Measurements from ENCODE around the gene MYLK. TPM values are rescaled to one million over a fixed set of nuclear protein-coding genes. Genes with fewer than 3 reads are reported as not detected.
"Not testable (repeated sequence)": the region's sequence is repeated elsewhere in the genome, so short reads cannot be mapped to it uniquely, and the experiment has no call there.

MYLK gene
- total RNA-seq, 1 experiment from 2014 or later = 3.1 TPM

- Histone ChIP-seq H3K4me3 (ENCODE audit: insufficient read depth, low read depth, low read length) (no peak overlapping the region), H3K36me3 (replicated peaks; ENCODE audit: control insufficient read depth, insufficient read depth, low read length) (no peaks in the 10 kb centered on the region), H3K27me3 (ENCODE audit: control insufficient read depth, insufficient read depth, low read length) (no peaks in the 10 kb centered on the region)
- DNase-seq = no peak
These were observed 178.4 kb downstream of the MYLK start for GRCh38 chr3:123705488-123706285.

GRCh38 chr3:123703663-123704062 lies 180.5 kb downstream of the MYLK start:
- not testable (repeated sequence) for H3K36me3 ChIP-seq (replicated peaks; ENCODE audit: control insufficient read depth, insufficient read depth, low read length); H3K27me3 ChIP-seq (ENCODE audit: control insufficient read depth, insufficient read depth, low read length); DNase-seq; H3K4me3 ChIP-seq (ENCODE audit: insufficient read depth, low read depth, low read length)

- no peaks in the 10 kb centered on the region for H3K36me3 ChIP-seq (replicated peaks; ENCODE audit: control insufficient read depth, insufficient read depth, low read length)
- H3K4me3 ChIP-seq (ENCODE audit: insufficient read depth, low read depth, low read length) = no peak overlapping the region
- DNase-seq = no peak
- no peaks in the 10 kb centered on the region for H3K27me3 ChIP-seq (ENCODE audit: control insufficient read depth, insufficient read depth, low read length)
These were observed 181.4 kb downstream of the MYLK start for GRCh38 chr3:123702720-123703119.

DNA sequence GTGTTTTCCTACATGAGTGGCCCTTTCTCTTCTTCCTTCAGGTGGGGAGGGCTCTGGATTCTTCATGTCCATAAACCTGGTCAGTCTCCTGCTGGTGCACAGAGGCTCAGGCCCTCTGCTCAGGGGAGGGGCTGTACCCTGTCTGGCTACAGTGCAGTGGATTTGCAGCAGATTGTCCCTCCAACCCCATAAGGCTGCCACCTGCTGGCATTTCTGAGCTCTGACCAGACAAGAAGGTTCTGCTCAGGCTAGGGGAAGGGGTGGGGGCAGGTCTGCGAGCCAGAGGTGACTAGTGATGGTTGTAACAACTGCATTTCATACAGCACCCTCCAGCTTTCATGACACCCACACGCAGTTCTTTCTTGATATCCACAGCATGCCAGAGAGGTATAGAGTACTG lies 182.1 kb downstream of the MYLK start:
- H3K27me3 ChIP-seq (ENCODE audit: control insufficient read depth, insufficient read depth, low read length); H3K36me3 ChIP-seq (replicated peaks; ENCODE audit: control insufficient read depth, insufficient read depth, low read length); H3K4me3 ChIP-seq (ENCODE audit: insufficient read depth, low read depth, low read length): not testable (repeated sequence)
- DNase-seq = peak; percentile 81

DNA sequence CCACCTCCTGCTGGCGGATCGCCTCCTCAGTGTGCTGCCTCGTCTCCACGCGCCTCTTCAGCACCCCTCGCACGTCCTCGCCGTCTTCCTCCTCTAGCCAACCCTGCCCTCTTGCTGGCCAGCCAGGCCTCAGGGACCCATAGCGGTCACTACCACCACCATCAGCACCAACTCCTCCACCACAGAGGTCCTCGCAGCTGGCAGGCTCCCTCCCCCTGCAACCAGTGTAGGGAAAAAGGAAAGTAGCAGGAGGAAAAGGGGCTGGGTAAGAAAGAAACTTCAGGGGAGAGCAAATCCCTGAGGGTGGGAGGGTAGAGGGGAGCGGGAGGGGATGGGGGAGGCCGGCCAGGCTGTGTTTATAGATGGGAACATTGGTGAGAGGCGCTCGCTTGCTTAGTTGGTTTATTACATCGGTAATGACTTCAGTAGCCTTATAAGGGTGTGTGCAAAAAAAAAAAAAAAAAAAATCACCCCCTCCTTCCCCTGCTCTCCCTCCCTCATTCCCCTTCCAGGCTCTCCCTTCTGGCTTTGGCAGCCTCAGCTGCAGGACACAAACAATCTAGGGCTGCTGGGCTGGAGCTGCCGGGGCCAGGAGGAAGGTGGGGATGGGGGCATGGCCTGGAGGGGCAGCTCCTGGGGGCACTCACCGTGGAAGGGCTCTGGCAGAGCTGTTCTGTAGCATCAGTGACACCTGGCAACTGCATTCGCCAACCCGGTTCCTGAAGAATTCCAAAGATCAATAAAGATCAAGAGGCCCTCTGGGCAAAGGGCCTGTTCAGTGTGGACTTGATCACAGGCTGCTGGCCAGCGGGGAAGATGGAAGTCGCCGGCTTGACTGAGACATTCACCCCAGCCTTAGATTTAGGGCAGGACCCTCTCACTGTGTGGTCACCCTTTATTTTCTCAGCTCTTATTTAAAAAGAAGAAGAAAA lies 183.1 kb downstream of the MYLK start:
- Histone ChIP-seq H3K27me3 (ENCODE audit: control insufficient read depth, insufficient read depth, low read length) (no peaks in the 10 kb centered on the region), H3K36me3 (replicated peaks; ENCODE audit: control insufficient read depth, insufficient read depth, low read length) (no peaks in the 10 kb centered on the region), H3K4me3 (ENCODE audit: insufficient read depth, low read depth, low read length) (no peak overlapping the region)
- no peak for DNase-seq

DNA sequence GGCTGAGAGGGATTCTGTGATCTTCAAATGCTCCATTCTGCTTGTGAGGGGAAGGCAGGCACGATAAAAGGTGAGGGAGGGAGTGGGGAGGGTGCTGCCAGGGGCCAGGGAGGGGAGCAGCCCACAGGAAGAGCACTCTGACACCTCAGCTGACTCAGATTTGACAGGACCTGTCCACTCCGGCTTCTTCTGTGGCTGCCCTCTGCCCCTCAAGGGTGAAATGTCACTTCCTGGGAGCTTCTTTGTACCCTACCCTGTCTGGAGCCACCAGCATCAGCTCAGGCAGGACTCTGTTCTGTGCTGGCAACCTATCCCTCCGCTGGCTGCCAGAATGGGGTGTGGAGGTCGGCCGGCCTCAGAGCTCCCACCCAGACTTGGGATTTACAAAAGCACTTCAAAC lies 185.3 kb downstream of the MYLK start:
- no peaks in the 10 kb centered on the region for H3K27me3 ChIP-seq (ENCODE audit: control insufficient read depth, insufficient read depth, low read length)
- DNase-seq = no peak
- no peak overlapping the region for H3K4me3 ChIP-seq (ENCODE audit: insufficient read depth, low read depth, low read length)
- no peaks in the 10 kb centered on the region for H3K36me3 ChIP-seq (replicated peaks; ENCODE audit: control insufficient read depth, insufficient read depth, low read length)

DNA sequence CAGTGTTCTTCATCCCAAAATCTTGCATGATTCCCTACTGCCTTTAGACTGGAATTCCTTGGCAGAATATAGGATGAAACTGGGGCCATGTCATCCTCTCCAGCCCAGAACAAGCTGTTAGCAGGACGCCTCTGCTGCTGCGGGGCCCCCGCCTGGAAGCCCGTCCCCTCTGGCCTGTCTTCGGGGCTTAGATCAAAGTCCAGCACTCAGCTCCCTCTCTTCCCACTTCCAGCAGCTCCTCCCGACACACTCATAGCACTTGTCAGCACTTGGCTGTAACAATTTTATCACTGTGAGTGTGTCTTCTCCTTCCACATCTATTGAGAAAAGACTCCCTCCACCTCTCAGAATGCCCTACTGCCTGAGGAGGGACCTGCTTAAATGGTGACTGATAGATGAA lies 187.3 kb downstream of the MYLK start:
- Histone ChIP-seq H3K27me3 (ENCODE audit: control insufficient read depth, insufficient read depth, low read length) (no peaks in the 10 kb centered on the region), H3K36me3 (replicated peaks; ENCODE audit: control insufficient read depth, insufficient read depth, low read length) (no peaks in the 10 kb centered on the region), H3K4me3 (ENCODE audit: insufficient read depth, low read depth, low read length) (no peak overlapping the region)
- no peak for DNase-seq

- Histone ChIP-seq H3K36me3 (replicated peaks; ENCODE audit: control insufficient read depth, insufficient read depth, low read length) (no peaks in the 10 kb centered on the region), H3K27me3 (ENCODE audit: control insufficient read depth, insufficient read depth, low read length) (no peaks in the 10 kb centered on the region), H3K4me3 (ENCODE audit: insufficient read depth, low read depth, low read length) (no peak overlapping the region)
- no peak for DNase-seq
These were observed 188.1 kb downstream of the MYLK start for GRCh38 chr3:123695731-123696640.

- Histone ChIP-seq H3K36me3 (replicated peaks; ENCODE audit: control insufficient read depth, insufficient read depth, low read length) (no peaks in the 10 kb centered on the region), H3K4me3 (ENCODE audit: insufficient read depth, low read depth, low read length) (no peak overlapping the region), H3K27me3 (ENCODE audit: control insufficient read depth, insufficient read depth, low read length) (no peaks in the 10 kb centered on the region)
- no peak for DNase-seq
These were observed 189.0 kb downstream of the MYLK start for GRCh38 chr3:123695152-123695551.

DNA sequence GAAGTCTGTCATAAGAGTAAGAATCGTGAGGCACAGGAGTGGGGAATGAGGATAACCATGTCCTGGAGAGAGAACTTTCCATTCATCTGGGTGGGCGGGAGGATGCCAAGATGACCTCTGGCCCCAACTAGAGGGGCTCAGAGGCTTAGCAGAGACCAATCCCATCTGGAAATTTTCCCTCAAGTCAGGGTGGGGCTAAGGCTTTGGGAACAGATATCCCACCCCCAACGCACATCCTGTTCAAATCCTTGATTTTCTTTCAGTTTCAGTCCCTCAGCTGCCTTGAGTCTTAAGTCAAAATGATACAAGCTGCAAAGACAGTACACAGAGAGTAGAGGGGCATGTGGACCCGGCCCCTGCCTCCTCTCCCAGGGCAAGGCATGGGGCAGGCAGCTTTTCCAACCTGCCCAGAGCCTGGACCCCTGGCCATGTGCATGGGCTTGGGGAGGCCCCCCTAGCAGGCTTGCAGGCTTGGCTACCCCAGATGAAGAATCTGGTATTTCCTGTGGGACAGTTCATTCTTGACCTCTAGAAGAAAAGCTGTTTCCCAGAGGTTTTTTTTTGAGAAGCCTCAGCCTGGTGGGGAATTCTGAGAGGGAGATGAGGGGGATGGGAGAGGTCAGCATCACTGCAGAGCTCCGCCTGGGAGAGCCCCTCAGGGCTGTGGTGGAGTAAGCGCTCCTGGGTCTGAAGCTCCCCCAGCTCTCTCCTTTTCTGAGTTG lies 189.6 kb downstream of the MYLK start:
- no peaks in the 10 kb centered on the region for H3K27me3 ChIP-seq (ENCODE audit: control insufficient read depth, insufficient read depth, low read length)
- H3K4me3 ChIP-seq (ENCODE audit: insufficient read depth, low read depth, low read length) = no peak overlapping the region
- H3K36me3 ChIP-seq (replicated peaks; ENCODE audit: control insufficient read depth, insufficient read depth, low read length) = no peaks in the 10 kb centered on the region
- peak; percentile 60 for DNase-seq

GRCh38 chr3:123693584-123694190 lies 190.4 kb downstream of the MYLK start:
- H3K4me3 ChIP-seq (ENCODE audit: insufficient read depth, low read depth, low read length) = no peak overlapping the region
- H3K27me3 ChIP-seq (ENCODE audit: control insufficient read depth, insufficient read depth, low read length) = no peaks in the 10 kb centered on the region
- no peaks in the 10 kb centered on the region for H3K36me3 ChIP-seq (replicated peaks; ENCODE audit: control insufficient read depth, insufficient read depth, low read length)
- DNase-seq = no peak

- DNase-seq = no peak
- Histone ChIP-seq H3K27me3 (ENCODE audit: control insufficient read depth, insufficient read depth, low read length) (no peaks in the 10 kb centered on the region), H3K36me3 (replicated peaks; ENCODE audit: control insufficient read depth, insufficient read depth, low read length) (no peaks in the 10 kb centered on the region), H3K4me3 (ENCODE audit: insufficient read depth, low read depth, low read length) (no peak overlapping the region)
These were observed 191.5 kb downstream of the MYLK start for GRCh38 chr3:123692671-123693070.

DNA sequence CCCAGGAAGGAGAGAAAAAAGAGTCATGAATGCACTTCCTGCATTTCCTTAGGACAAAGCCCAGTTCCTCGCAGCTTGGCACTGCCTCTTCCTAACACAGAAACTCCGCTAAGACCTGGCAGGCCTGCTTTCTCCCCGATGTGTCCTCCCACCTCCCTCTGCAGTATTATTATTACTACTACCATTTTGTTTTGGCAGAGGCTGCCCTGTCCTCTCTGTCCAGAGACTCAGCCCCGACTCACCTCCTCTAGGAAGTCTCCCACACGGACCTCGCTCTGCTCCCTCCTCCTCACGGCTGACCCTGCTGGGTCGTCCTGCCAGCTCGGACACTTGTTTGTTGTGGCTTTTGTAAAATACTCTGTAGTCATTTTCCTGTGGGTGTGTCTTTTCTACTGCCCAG lies 192.1 kb downstream of the MYLK start:
- H3K36me3 ChIP-seq (replicated peaks; ENCODE audit: control insufficient read depth, insufficient read depth, low read length) = no peaks in the 10 kb centered on the region
- H3K4me3 ChIP-seq (ENCODE audit: insufficient read depth, low read depth, low read length) = no peak overlapping the region
- H3K27me3 ChIP-seq (ENCODE audit: control insufficient read depth, insufficient read depth, low read length) = no peaks in the 10 kb centered on the region
- no peak for DNase-seq
